Measurements from ENCODE around the gene COG5. TPM values are rescaled to one million over a fixed set of nuclear protein-coding genes. Genes with fewer than 3 reads are reported as not detected.

COG5 gene
- total and polyA plus RNA-seq, 2 of the 8 experiments (the other 6 are each of a cell fraction or from before 2014, with no cell fraction given): 10.5 to 28.1 TPM

DNA sequence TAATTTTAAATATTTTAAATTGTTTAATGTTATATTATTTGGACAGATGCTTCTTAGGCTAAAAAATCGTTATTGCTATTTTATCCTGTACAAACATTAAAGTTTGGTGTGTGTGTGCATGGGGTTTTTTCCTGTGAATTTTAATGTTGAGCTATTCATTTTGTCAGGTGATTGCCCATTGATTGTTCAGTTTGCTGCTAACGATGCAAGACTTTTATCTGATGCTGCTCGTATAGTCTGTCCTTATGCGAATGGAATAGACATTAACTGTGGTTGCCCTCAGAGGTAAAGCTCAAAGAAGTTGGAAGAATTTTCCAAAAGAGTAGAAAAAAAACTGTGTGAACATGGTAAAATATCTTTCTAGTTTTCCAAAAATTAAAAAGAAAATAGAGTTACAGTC, 9.8 kb upstream of the COG5 start:
- Histone ChIP-seq H3K27ac (ENCODE audit: low read depth, low read length) (no peak overlapping the region), H3K9me3 (ENCODE audit: insufficient read depth in 2 of 2, low read depth in 1 of 2, low read length in 1 of 2) (no peaks in the 10 kb centered on the region), H2AFZ (ENCODE audit: low read length) (no peak overlapping the region), H3K4me1 (replicated peaks in 1 of 4; ENCODE audit: control insufficient read depth in 3 of 4, insufficient read depth in 4 of 4, low read length in 3 of 4) (no peaks in the 10 kb centered on the region), H4K20me1 (replicated peaks in 1 of 2; ENCODE audit: control insufficient read depth in 1 of 2, insufficient read depth in 2 of 2, low read length in 2 of 2) (no peaks in the 10 kb centered on the region), H2BK15ac (ENCODE audit: low read length) (no peak overlapping the region), H2BK20ac (ENCODE audit: low read length) (no peak overlapping the region), H3K18ac (ENCODE audit: extremely low read depth, low read length) (no peak overlapping the region), H3K9ac (replicated peaks in 1 of 4; ENCODE audit: extremely low read depth in 1 of 4, low read depth in 3 of 4, low read length in 3 of 4) (no peak overlapping the region), H3K23me2 (ENCODE audit: low read depth, low read length) (no peaks in the 10 kb centered on the region), H4K5ac (ENCODE audit: insufficient read length, low read depth, low read length) (no peak overlapping the region), H3K4me3 (ENCODE audit: extremely low read depth in 1 of 4, insufficient read depth in 2 of 4, low read depth in 3 of 4, low read length in 4 of 4) (no peak overlapping the region), H4K91ac (replicated peaks; ENCODE audit: insufficient read length, low read length) (no peak overlapping the region), H3K36me3 (ENCODE audit: control insufficient read depth in 2 of 4, insufficient read depth in 4 of 4, low read length in 3 of 4) (peaks cover 0 to 53% (median 7%) of the 10 kb centered on the region in 4 experiments; a peak in 6 of 8 replicates), H3K23ac (ENCODE audit: insufficient read length) (no peak overlapping the region), H4K8ac (ENCODE audit: extremely low read depth, insufficient read depth, low read length) (no peak overlapping the region; the same call in 1 of the 2 replicates), H2AK5ac (ENCODE audit: low read depth, low read length) (no peak overlapping the region), H2BK5ac (ENCODE audit: low read depth, low read length) (no peak overlapping the region), H3K56ac (replicated peaks; ENCODE audit: insufficient read length, low read depth, low read length) (no peak overlapping the region), H3K4me2 (ENCODE audit: insufficient read depth in 1 of 2, low read depth in 2 of 2, low read length in 2 of 2) (no peak overlapping the region), H3K79me1 (ENCODE audit: low read depth, low read length) (no peaks in the 10 kb centered on the region; the same call in 1 of the 2 replicates), H2BK120ac (replicated peaks; ENCODE audit: low read depth, low read length) (no peak overlapping the region), H3K79me2 (ENCODE audit: control insufficient read depth in 1 of 2, insufficient read depth in 2 of 2, low read length in 2 of 2) (no peaks in the 10 kb centered on the region), H3K14ac (ENCODE audit: insufficient read length) (no peak overlapping the region), H3K27me3 (replicated peaks in 1 of 4; ENCODE audit: control insufficient read depth in 3 of 4, extremely low read depth in 1 of 4, insufficient read depth in 3 of 4, low read length in 3 of 4) (no peaks in the 10 kb centered on the region), H2BK12ac (ENCODE audit: low read depth, low read length) (no peak overlapping the region), H3K4ac (replicated peaks; ENCODE audit: insufficient read length, low read depth, low read length) (no peak overlapping the region)
- WGBS, 2 experiments (ENCODE audit: extremely low coverage in 1 of 2, insufficient coverage in 1 of 2, insufficient read length in 1 of 2, insufficient replicate concordance in 2 of 2, low coverage in 1 of 2, low lambda C conversion rate in 2 of 2, missing lambda C conversion rate in 1 of 2): 93% methylated on average over 4 of the region's 4 CpGs; no CpG with 5 or more reads in 1 of the 2 experiments
- POLR2A ChIA-PET (ENCODE audit: partially characterized antibody): interaction anchor here (1.3 kb wide), 1 partner anchor 10 kb away, joined by 5 read pairs; the partner anchor contains the start of genes COG5 and DUS4L
- CTCF ChIA-PET (ENCODE audit: partially characterized antibody): no interaction called here
- DNase-seq (ENCODE audit: low read depth in 1 of 2, low spot score in 2 of 2) (no peak), FAIRE-seq (no peak)
- no peak for TF ChIP-seq POLR2AphosphoS5 (IDR thresholded peaks at IDR 0.05; ENCODE audit: low read depth, low read length)
- no peak for TF ChIP-seq SIX5 (IDR thresholded peaks at IDR 0.05; ENCODE audit: low read depth, low read length)
- TF ChIP-seq, protein P1, sequence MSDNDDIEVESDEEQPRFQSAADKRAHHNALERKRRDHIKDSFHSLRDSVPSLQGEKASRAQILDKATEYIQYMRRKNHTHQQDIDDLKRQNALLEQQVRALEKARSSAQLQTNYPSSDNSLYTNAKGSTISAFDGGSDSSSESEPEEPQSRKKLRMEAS (IDR thresholded peaks at IDR 0.05): no peak
- TF ChIP-seq NANOG (IDR thresholded peaks at IDR 0.05; ENCODE audit: insufficient read depth, low read depth, low read length, poor library complexity, severe bottlenecking): no peak
- no peak for TF ChIP-seq SP1 (IDR thresholded peaks at IDR 0.05; ENCODE audit: low read depth, low read length)
- TF ChIP-seq TAF7 (optimal IDR thresholded peaks at IDR 0.05; ENCODE audit: borderline replicate concordance, low read depth, low read length): no peak
- no peak for TF ChIP-seq SP4 (IDR thresholded peaks at IDR 0.05; ENCODE audit: low read length)
- no peak for TF ChIP-seq EGR1 (IDR thresholded peaks at IDR 0.05; ENCODE audit: borderline replicate concordance, low read depth, low read length)
- no peak for TF ChIP-seq CBX8 (IDR thresholded peaks at IDR 0.05; ENCODE audit: borderline replicate concordance, low read depth, low read length)
- no peak for TF ChIP-seq RFX5 (IDR thresholded peaks at IDR 0.05; ENCODE audit: borderline replicate concordance, low read depth, low read length)
- TF ChIP-seq JUN (IDR thresholded peaks at IDR 0.05; ENCODE audit: low read depth, low read length): no peak
- TF ChIP-seq CREB1 (IDR thresholded peaks at IDR 0.05): no peak
- TF ChIP-seq, protein P2, sequence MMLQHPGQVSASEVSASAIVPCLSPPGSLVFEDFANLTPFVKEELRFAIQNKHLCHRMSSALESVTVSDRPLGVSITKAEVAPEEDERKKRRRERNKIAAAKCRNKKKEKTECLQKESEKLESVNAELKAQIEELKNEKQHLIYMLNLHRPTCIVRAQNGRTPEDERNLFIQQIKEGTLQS (IDR thresholded peaks at IDR 0.05; ENCODE audit: insufficient read depth, low read depth, low read length): no peak
- no peak for TF ChIP-seq ASH2L (IDR thresholded peaks at IDR 0.05; ENCODE audit: low read length)
- no peak for TF ChIP-seq RXRA (IDR thresholded peaks at IDR 0.05; ENCODE audit: insufficient read depth, low read depth, low read length)
